Measurements from ENCODE around the gene LHFPL6. TPM values are rescaled to one million over a fixed set of nuclear protein-coding genes. Genes with fewer than 3 reads are reported as not detected.

The LHFPL6 gene
- total and polyA plus RNA-seq, 9 of the 15 experiments (the other 6 are each of a cell fraction or from before 2014, with no cell fraction given): 0.18 TPM; not detected in 8

DNA sequence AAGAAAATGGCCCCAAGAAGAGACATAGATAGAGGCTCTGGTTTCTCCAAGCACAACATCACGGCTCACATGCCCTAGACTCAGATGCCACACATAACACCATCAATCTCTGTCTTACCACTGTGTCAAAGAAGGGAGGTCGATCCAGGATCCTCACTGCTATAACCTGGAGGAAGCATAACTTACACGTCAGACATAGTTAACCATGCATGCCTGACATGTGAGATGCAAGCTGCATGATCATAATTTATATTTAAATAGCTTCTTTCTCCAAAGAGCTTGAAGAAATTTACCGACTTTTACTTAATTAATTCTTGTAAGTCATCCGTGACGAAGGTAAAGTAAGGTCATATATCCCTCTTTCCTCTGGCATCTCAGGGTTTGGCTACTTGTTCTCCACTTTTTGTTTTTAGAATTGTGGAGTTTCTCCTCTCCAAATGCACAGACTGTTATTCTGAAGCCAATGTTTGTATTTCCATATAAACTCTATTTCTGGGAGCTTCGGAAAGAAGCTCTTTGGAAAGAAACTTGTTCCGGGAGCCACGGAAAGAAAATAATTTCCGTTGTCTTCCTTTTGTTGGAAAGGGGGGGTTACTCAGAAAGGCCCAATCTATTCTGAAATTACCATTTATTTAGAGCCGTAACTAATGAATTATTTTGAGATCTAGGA, 205.6 kb downstream of the LHFPL6 start:
- Histone ChIP-seq H4K20me1 (replicated peaks; ENCODE audit: control insufficient read depth, insufficient read depth, low read length) (no peaks in the 10 kb centered on the region), H3K4me3 (no peak overlapping the region), H3K36me3 (ENCODE audit: control insufficient read depth, insufficient read depth, low read length) (no peaks in the 10 kb centered on the region), H3K4me1 (replicated peaks in 1 of 2; ENCODE audit: control insufficient read depth in 2 of 2, insufficient read depth in 2 of 2, low read length in 2 of 2) (no peaks in the 10 kb centered on the region), H3K27me3 (ENCODE audit: control insufficient read depth in 2 of 2, insufficient read depth in 2 of 2, low read length in 2 of 2) (no peaks in the 10 kb centered on the region), H3K9me3 (replicated peaks; ENCODE audit: control insufficient read depth, insufficient read depth, low read depth, low read length) (no peaks in the 10 kb centered on the region), H3K9me1 (ENCODE audit: control insufficient read depth, insufficient read depth, low read length) (no peaks in the 10 kb centered on the region), H3K79me2 (ENCODE audit: control insufficient read depth, insufficient read depth, low read length) (no peaks in the 10 kb centered on the region), H3K27ac (ENCODE audit: extremely low read depth, low read depth, low read length) (no peak overlapping the region), H3K9ac (ENCODE audit: insufficient read depth in 1 of 2, low read depth in 2 of 2, low read length in 2 of 2) (no peak overlapping the region), H3K4me2 (ENCODE audit: insufficient read depth, low read length) (no peak overlapping the region), H2AFZ (ENCODE audit: low read depth, low read length) (no peak overlapping the region)
- intact Hi-C loops (cut with micrococcal nuclease) (no loop called here), in situ Hi-C loops (cut with MboI) (no loop called here)
- ATAC-seq (no peak), DNase-seq (ENCODE audit: extremely low read depth in 1 of 4, low spot score in 3 of 4) (no peak), FAIRE-seq (no peak)
- ChIA-PET CTCF (ENCODE audit: low intra/inter-chr PET ratio) (no interaction called here), POLR2A (interaction anchor here (0.7 kb wide), 1 partner anchor 77 kb away, joined by 4 read pairs; no protein-coding TSS in a partner anchor)
- no TSS peak for BruUV-seq (replicated peaks)
- WGBS (ENCODE audit: insufficient coverage, low coverage, missing lambda C conversion rate): under 1% methylated on average over 11 of the region's 11 CpGs
- TF ChIP-seq NR3C1 (CRISPR knock-in tag; IDR thresholded peaks at IDR 0.05) (no peak), MYNN (IDR thresholded peaks at IDR 0.05) (no peak), MYNN (CRISPR knock-in tag; IDR thresholded peaks at IDR 0.05) (no peak), SLC30A9 (CRISPR knock-in tag; IDR thresholded peaks at IDR 0.05) (no peak), TBP (optimal IDR thresholded peaks at IDR 0.05; ENCODE audit: low read depth, low read length) (no peak), NUFIP1 (IDR thresholded peaks at IDR 0.05; ENCODE audit: partially characterized antibody) (no peak), ZNF224 (CRISPR knock-in tag; IDR thresholded peaks at IDR 0.05) (no peak), ZNF551 (CRISPR knock-in tag; IDR thresholded peaks at IDR 0.05) (no peak), MAZ (CRISPR knock-in tag; conservative IDR thresholded peaks at IDR 0.05 in 1 of 2, IDR thresholded peaks at IDR 0.05 in 1 of 2) (no peak), NFE2L1 (tag; IDR thresholded peaks at IDR 0.05; ENCODE audit: borderline replicate concordance, low read depth) (no peak), PCBP1 (IDR thresholded peaks at IDR 0.05; ENCODE audit: low read depth, low read length, poor library complexity, severe bottlenecking) (no peak)
- TF ChIP-seq, protein P1, sequence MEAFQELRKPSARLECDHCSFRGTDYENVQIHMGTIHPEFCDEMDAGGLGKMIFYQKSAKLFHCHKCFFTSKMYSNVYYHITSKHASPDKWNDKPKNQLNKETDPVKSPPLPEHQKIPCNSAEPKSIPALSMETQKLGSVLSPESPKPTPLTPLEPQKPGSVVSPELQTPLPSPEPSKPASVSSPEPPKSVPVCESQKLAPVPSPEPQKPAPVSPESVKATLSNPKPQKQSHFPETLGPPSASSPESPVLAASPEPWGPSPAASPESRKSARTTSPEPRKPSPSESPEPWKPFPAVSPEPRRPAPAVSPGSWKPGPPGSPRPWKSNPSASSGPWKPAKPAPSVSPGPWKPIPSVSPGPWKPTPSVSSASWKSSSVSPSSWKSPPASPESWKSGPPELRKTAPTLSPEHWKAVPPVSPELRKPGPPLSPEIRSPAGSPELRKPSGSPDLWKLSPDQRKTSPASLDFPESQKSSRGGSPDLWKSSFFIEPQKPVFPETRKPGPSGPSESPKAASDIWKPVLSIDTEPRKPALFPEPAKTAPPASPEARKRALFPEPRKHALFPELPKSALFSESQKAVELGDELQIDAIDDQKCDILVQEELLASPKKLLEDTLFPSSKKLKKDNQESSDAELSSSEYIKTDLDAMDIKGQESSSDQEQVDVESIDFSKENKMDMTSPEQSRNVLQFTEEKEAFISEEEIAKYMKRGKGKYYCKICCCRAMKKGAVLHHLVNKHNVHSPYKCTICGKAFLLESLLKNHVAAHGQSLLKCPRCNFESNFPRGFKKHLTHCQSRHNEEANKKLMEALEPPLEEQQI (IDR thresholded peaks at IDR 0.05): no peak
- TF ChIP-seq, protein P2, sequence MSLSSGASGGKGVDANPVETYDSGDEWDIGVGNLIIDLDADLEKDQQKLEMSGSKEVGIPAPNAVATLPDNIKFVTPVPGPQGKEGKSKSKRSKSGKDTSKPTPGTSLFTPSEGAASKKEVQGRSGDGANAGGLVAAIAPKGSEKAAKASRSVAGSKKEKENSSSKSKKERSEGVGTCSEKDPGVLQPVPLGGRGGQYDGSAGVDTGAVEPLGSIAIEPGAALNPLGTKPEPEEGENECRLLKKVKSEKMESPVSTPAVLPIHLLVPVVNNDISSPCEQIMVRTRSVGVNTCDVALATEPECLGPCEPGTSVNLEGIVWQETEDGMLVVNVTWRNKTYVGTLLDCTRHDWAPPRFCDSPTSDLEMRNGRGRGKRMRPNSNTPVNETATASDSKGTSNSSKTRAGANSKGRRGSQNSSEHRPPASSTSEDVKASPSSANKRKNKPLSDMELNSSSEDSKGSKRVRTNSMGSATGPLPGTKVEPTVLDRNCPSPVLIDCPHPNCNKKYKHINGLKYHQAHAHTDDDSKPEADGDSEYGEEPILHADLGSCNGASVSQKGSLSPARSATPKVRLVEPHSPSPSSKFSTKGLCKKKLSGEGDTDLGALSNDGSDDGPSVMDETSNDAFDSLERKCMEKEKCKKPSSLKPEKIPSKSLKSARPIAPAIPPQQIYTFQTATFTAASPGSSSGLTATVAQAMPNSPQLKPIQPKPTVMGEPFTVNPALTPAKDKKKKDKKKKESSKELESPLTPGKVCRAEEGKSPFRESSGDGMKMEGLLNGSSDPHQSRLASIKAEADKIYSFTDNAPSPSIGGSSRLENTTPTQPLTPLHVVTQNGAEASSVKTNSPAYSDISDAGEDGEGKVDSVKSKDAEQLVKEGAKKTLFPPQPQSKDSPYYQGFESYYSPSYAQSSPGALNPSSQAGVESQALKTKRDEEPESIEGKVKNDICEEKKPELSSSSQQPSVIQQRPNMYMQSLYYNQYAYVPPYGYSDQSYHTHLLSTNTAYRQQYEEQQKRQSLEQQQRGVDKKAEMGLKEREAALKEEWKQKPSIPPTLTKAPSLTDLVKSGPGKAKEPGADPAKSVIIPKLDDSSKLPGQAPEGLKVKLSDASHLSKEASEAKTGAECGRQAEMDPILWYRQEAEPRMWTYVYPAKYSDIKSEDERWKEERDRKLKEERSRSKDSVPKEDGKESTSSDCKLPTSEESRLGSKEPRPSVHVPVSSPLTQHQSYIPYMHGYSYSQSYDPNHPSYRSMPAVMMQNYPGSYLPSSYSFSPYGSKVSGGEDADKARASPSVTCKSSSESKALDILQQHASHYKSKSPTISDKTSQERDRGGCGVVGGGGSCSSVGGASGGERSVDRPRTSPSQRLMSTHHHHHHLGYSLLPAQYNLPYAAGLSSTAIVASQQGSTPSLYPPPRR (CRISPR knock-in tag; IDR thresholded peaks at IDR 0.05; ENCODE audit: borderline replicate concordance): no peak
